Activated B cell treated with CpG ODN at 0.5 μM for 24 hours (primary cell): Measurements from ENCODE around the gene QRICH2. TPM values are rescaled to one million over a fixed set of nuclear protein-coding genes. Genes with fewer than 3 reads are reported as not detected.

Experiments used
- ATAC-seq: fragments of 200-7000 bp; cut with Tn5 transposase; one replicate; pipeline ENCODE4 v1.10.0; 2021; ENCODE audit warnings: low read depth, mild to moderate bottlenecking, moderate library complexity
- CTCF ChIA-PET: fragments of 350-600 bp; sonication (Branson Sonifier 250); formaldehyde crosslinking; loops from one replicate; lab custom pipeline; 2021; ENCODE audit warnings: antibody characterized with exemption; lab: Charles Lee
- POLR2A ChIA-PET: fragments of 350-600 bp; sonication (Branson Sonifier 250); formaldehyde crosslinking; loops from one replicate; lab custom pipeline; 2021; ENCODE audit warnings: antibody characterized with exemption; lab: Charles Lee
- DNase-seq: peaks from one replicate; pipeline ENCODE4 v3.0.0; 2022
- H3K27ac Mint-ChIP-seq: one replicate; pipeline ENCODE4 v1.8.0; 2020; ENCODE audit warnings: mixed read lengths
- H3K27me3 Mint-ChIP-seq: one replicate; pipeline ENCODE4 v1.8.0; 2021; ENCODE audit warnings: mixed read lengths
- H3K36me3 Mint-ChIP-seq: one replicate; pipeline ENCODE4 v1.8.0; 2021; ENCODE audit warnings: low read depth, mixed read lengths
- H3K4me1 Mint-ChIP-seq: one replicate; pipeline ENCODE4 v1.8.0; 2021; ENCODE audit warnings: mixed read lengths
- H3K4me3 Mint-ChIP-seq: one replicate; pipeline ENCODE4 v1.8.0; 2020; ENCODE audit warnings: mild to moderate bottlenecking, mixed read lengths
- H3K9me3 Mint-ChIP-seq: one replicate; pipeline ENCODE4 v1.8.0; 2020; ENCODE audit warnings: mixed read lengths
- CTCF ChIP-seq: fragments of 200-600 bp; IDR thresholded peaks from one replicate; pipeline ENCODE4 v1.8.0; 2022; ENCODE audit warnings: antibody characterized with exemption, mild to moderate bottlenecking
- intact Hi-C: fragments of 100-400 bp; cut with micrococcal nuclease; formaldehyde crosslinking; loops from one replicate; pipeline ENCODE4 v1.15.1; 2024
- total RNA-seq: library from RNA; stranded (reverse); gene quantifications from 2 replicates; pipeline ENCODE4 v1.2.3, GENCODE V29; 2022

Gene QRICH2
- total RNA-seq, 1 donor from 2014 or later = 2.0 TPM

DNA sequence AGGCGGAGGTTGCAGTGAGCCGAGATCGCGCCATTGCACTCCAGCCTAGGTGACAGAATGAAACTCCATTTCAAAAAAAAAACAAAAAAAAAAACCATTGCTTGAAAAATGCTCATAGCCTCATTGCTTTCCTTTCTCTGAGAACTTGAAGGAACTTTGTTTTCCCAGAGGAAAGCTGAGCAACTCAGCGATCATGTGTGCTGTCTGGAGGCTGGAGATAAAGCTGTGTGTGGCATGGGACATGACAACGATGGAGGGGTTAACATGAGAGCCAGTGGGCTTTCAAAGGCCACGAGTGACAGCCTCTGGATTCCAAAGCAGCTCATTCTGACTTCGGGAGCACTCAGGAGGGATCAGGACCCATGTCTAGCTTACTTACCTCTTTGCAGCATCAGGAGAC, 21.6 kb upstream of the QRICH2 start:
- peaks cover 44% of the 10 kb centered on the region for H3K36me3 Mint-ChIP-seq

DNA sequence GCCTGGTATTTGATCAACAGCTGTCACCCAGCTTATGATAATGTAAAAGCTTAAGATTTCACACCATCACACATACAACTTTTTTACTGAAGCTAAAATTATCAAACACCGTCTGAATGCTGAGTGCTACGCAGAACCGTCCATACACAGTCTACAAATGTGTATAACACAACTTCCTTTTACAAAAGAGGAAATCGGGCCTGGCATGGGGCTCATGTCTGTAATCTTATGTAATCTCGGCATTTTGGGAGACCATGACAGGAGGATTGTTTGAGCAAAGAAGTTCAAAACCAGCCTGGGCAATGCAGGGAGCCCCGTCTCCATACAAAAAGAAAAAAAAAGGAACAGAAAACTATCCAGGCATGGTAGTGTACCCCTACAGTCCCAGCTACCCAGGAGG, 19.6 kb upstream of the QRICH2 start:
- ATAC-seq (no peak), DNase-seq (no peak)
- H3K27me3 Mint-ChIP-seq = no peaks in the 10 kb centered on the region
- H3K36me3 Mint-ChIP-seq = peaks cover 54% of the 10 kb centered on the region
- TF ChIP-seq CTCF = no peak
- ChIA-PET CTCF (no interaction called here), POLR2A (no interaction called here)
- H3K4me1 Mint-ChIP-seq = no peaks in the 10 kb centered on the region
- H3K27ac Mint-ChIP-seq = no peak overlapping the region
- intact Hi-C loops = no loop called here
- no peak overlapping the region for H3K4me3 Mint-ChIP-seq
- H3K9me3 Mint-ChIP-seq = no peaks in the 10 kb centered on the region

More for the DNA sequence above, 21.6 kb upstream of the QRICH2 start:
- H3K9me3 Mint-ChIP-seq = no peaks in the 10 kb centered on the region
- POLR2A ChIA-PET = interaction anchor here (0.7 kb wide), 1 partner anchor 14 kb away, joined by 3 read pairs; no protein-coding TSS in a partner anchor
- no peak overlapping the region for H3K4me3 Mint-ChIP-seq
- intact Hi-C loops = no loop called here
- no peak for TF ChIP-seq CTCF
- CTCF ChIA-PET = interaction anchor here (1.1 kb wide), 1 partner anchor 68 kb away, joined by 3 read pairs; no protein-coding TSS in a partner anchor
- no peaks in the 10 kb centered on the region for H3K4me1 Mint-ChIP-seq
- H3K27ac Mint-ChIP-seq = no peak overlapping the region
- ATAC-seq (no peak), DNase-seq (no peak)
- H3K27me3 Mint-ChIP-seq = no peaks in the 10 kb centered on the region

- no peak overlapping the region for H3K27ac Mint-ChIP-seq
- DNase-seq (no peak), ATAC-seq (no peak)
- H3K4me3 Mint-ChIP-seq = no peak overlapping the region
- CTCF ChIA-PET = no interaction called here
- H3K27me3 Mint-ChIP-seq = no peaks in the 10 kb centered on the region
- TF ChIP-seq CTCF = no peak
- no peaks in the 10 kb centered on the region for H3K9me3 Mint-ChIP-seq
- H3K36me3 Mint-ChIP-seq = peaks cover 52% of the 10 kb centered on the region
- POLR2A ChIA-PET = no interaction called here
- H3K4me1 Mint-ChIP-seq = no peaks in the 10 kb centered on the region
- intact Hi-C loops = no loop called here
Measured at GRCh38 chr17:76326306-76326705, 18.2 kb upstream of the QRICH2 start.

- intact Hi-C loops = no loop called here
- Mint-ChIP-seq H3K27ac (no peak overlapping the region), H3K27me3 (no peaks in the 10 kb centered on the region), H3K9me3 (no peaks in the 10 kb centered on the region), H3K36me3 (peaks cover 36% of the 10 kb centered on the region), H3K4me3 (no peak overlapping the region), H3K4me1 (no peaks in the 10 kb centered on the region)
- no peak for DNase-seq
- CTCF ChIA-PET = interaction anchor here (1.5 kb wide), 1 partner anchor 79 kb away, joined by 3 read pairs; no protein-coding TSS in a partner anchor
- ATAC-seq = no peak
- no peak for TF ChIP-seq CTCF
- POLR2A ChIA-PET = no interaction called here
Measured at GRCh38 chr17:76318586-76318985, 10.5 kb upstream of the QRICH2 start.

DNA sequence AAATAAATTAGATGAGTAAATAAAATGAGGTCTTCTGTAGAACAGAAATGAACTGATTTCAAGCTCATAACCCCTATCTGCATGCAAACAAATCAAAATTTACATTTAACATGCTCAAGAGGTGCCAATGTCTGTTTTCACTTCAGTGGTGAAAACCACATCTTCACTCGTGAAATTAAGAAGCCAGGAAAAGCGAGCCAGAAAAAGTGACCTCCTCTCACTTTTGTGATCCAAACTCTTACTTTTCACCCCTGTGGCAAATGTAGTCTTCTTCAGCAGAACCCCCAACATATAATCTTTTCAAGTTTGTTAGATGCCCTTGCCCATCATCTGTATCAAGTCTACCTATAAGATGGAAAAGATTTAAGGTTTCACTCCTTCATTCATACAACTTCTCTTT, 9.5 kb upstream of the QRICH2 start:
- ChIA-PET POLR2A (no interaction called here), CTCF (interaction anchor here (1.3 kb wide), 1 partner anchor 80 kb away, joined by 5 read pairs; no protein-coding TSS in a partner anchor)
- Mint-ChIP-seq H3K4me3 (no peak overlapping the region), H3K27ac (no peak overlapping the region), H3K4me1 (no peaks in the 10 kb centered on the region), H3K27me3 (no peaks in the 10 kb centered on the region), H3K9me3 (no peaks in the 10 kb centered on the region), H3K36me3 (peaks cover 42% of the 10 kb centered on the region)
- TF ChIP-seq CTCF = no peak
- intact Hi-C loops = no loop called here
- DNase-seq (no peak), ATAC-seq (no peak)
